IMR-90 (cell line): Measurements from ENCODE around the gene MYH9. TPM values are rescaled to one million over a fixed set of nuclear protein-coding genes. Genes with fewer than 3 reads are reported as not detected.

ENCODE experiments used
- ATAC-seq: fragments of 200-7000 bp; cut with Tn5 transposase; 2 replicates; pipeline ENCODE4 v1.9.1; 2020; ENCODE audit warnings: low read depth, mild to moderate bottlenecking, moderate library complexity
- BruUV-seq: library from RNA; stranded (reverse); fragments of 400-500 nt; replicated peaks from 2 replicates; lab custom pipeline; 2021; lab: Mats Ljungman, UMichigan
- CTCF ChIA-PET: fragments of 300-600 bp; formaldehyde crosslinking; extraction: SDS; loops from one replicate; lab custom pipeline; 2021; ENCODE audit warnings: antibody characterized with exemption; lab: Yijun Ruan, JAX
- POLR2A ChIA-PET: fragments of 300-600 bp; sonication (Branson Sonifier 250); formaldehyde crosslinking; loops from one replicate; lab custom pipeline; 2022; ENCODE audit warnings: antibody characterized with exemption; ENCODE audit not compliant: unreplicated experiment; lab: Charles Lee
- DNase-seq: peaks from one replicate; pipeline ENCODE4 v3.0.0; 2013
- H2AFZ ChIP-seq: replicated peaks from 2 replicates; pipeline ENCODE3; 2013; ENCODE audit warnings: low read length, mild to moderate bottlenecking; ENCODE audit not compliant: poor library complexity
- H2AK5ac ChIP-seq: 2 replicates; pipeline ENCODE4 v1.6.1; 2013; ENCODE audit warnings: low read depth, low read length, inconsistent platforms
- H2AK9ac ChIP-seq: replicated peaks from 2 replicates; pipeline ENCODE3; 2013; ENCODE audit warnings: mild to moderate bottlenecking, low read depth, low read length, moderate library complexity; ENCODE audit not compliant: poor library complexity
- H2BK120ac ChIP-seq: 2 replicates; pipeline ENCODE4 v1.6.1; 2013; ENCODE audit warnings: low read depth, low read length, inconsistent platforms
- H2BK15ac ChIP-seq: 3 replicates; pipeline ENCODE4 v1.6.1; 2013; ENCODE audit warnings: low read depth, low read length, inconsistent platforms
- H2BK20ac ChIP-seq: 2 replicates; pipeline ENCODE4 v1.6.1; 2013; ENCODE audit warnings: low read depth, mild to moderate bottlenecking, inconsistent platforms, low read length, moderate library complexity
- H2BK5ac ChIP-seq: 2 replicates; pipeline ENCODE4 v1.6.1; 2013; ENCODE audit warnings: mild to moderate bottlenecking, low read depth, low read length, inconsistent platforms; ENCODE audit not compliant: poor library complexity, severe bottlenecking
- H3K14ac ChIP-seq: replicated peaks from 2 replicates; pipeline ENCODE4 v1.6.1; 2013; ENCODE audit warnings: low read depth, low read length, inconsistent platforms
- H3K18ac ChIP-seq: 2 replicates; pipeline ENCODE4 v1.6.1; 2013; ENCODE audit warnings: low read depth, low read length, control low read depth
- H3K23ac ChIP-seq: 2 replicates; pipeline ENCODE4 v1.6.1; 2013; ENCODE audit warnings: low read depth, low read length, inconsistent platforms
- H3K27ac ChIP-seq: 2 replicates; pipeline ENCODE4 v1.5.1; 2013; ENCODE audit warnings: mild to moderate bottlenecking, control low read depth, low read length; ENCODE audit not compliant: insufficient read depth
- H3K27me3 ChIP-seq: 2 replicates; pipeline ENCODE4 v1.6.1; 2013; ENCODE audit warnings: low read length; ENCODE audit not compliant: control insufficient read depth, insufficient read depth
- H3K36me3 ChIP-seq: 2 replicates; pipeline ENCODE4 v1.6.1; 2013; ENCODE audit warnings: low read length, mixed read lengths; ENCODE audit not compliant: control insufficient read depth, insufficient read depth
- H3K4ac ChIP-seq: 2 replicates; pipeline ENCODE4 v1.6.1; 2013; ENCODE audit warnings: low read depth, low read length, inconsistent platforms
- H3K4me1 ChIP-seq: 2 replicates; pipeline ENCODE4 v1.6.1; 2013; ENCODE audit warnings: low read length, mixed read lengths; ENCODE audit not compliant: control insufficient read depth, insufficient read depth
- H3K4me2 ChIP-seq: 2 replicates; pipeline ENCODE4 v1.6.1; 2013; ENCODE audit warnings: low read depth, mild to moderate bottlenecking, control low read depth, low read length, moderate library complexity
- H3K4me3 ChIP-seq: 2 replicates; pipeline ENCODE4 v1.5.1; 2013; ENCODE audit warnings: low read depth, mild to moderate bottlenecking, control low read depth, low read length, moderate library complexity; ENCODE audit not compliant: insufficient read depth
- H3K56ac ChIP-seq: 2 replicates; pipeline ENCODE4 v1.6.1; 2013; ENCODE audit warnings: low read length, inconsistent platforms; ENCODE audit not compliant: insufficient read depth; ENCODE audit errors: extremely low read depth
- H3K79me1 ChIP-seq, 2 experiments: 2 replicates each; pipeline ENCODE4 v1.6.1; 2013; ENCODE audit warnings: low read length in 2 of 2, inconsistent platforms in 1 of 2, low read depth in 1 of 2
- H3K9ac ChIP-seq: 2 replicates; pipeline ENCODE4 v1.6.1; 2013; ENCODE audit warnings: low read depth, low read length, control low read depth
- H3K9me1 ChIP-seq: 2 replicates; pipeline ENCODE4 v1.6.1; 2013; ENCODE audit warnings: low read length, inconsistent platforms; ENCODE audit not compliant: insufficient read depth
- H3K9me3 ChIP-seq: 2 replicates; pipeline ENCODE4 v1.6.1; 2013; ENCODE audit warnings: low read length; ENCODE audit not compliant: control insufficient read depth, insufficient read depth
- H4K20me1 ChIP-seq: 2 replicates; pipeline ENCODE4 v1.6.1; 2013; ENCODE audit warnings: low read length, inconsistent platforms; ENCODE audit not compliant: insufficient read depth
- H4K5ac ChIP-seq: 2 replicates; pipeline ENCODE4 v1.6.1; 2013; ENCODE audit warnings: mild to moderate bottlenecking, low read depth, low read length, control low read depth
- H4K8ac ChIP-seq, 2 experiments: 2 replicates each; pipeline ENCODE4 v1.6.1; 2013; ENCODE audit warnings: low read depth in 2 of 2, low read length in 2 of 2, control low read depth in 1 of 2, inconsistent platforms in 1 of 2
- H4K91ac ChIP-seq: 2 replicates; pipeline ENCODE4 v1.6.1; 2013; ENCODE audit warnings: low read depth, low read length, inconsistent platforms; ENCODE audit not compliant: insufficient read depth
- BHLHE40 ChIP-seq: fragments of 150-350 bp; IDR thresholded peaks from 2 replicates; pipeline ENCODE4 v1.6.1; 2016; ENCODE audit warnings: mild to moderate bottlenecking, low read depth, low read length
- CEBPB ChIP-seq: IDR thresholded peaks from 2 replicates; pipeline ENCODE4 v1.6.1; 2012; ENCODE audit warnings: low read depth, low read length, improper control_type of control experiment
- CHD1 ChIP-seq: IDR thresholded peaks from 2 replicates; pipeline ENCODE4 v1.6.1; 2012; ENCODE audit warnings: low read depth, low read length, improper control_type of control experiment
- FOS ChIP-seq: fragments of 150-350 bp; IDR thresholded peaks from 2 replicates; pipeline ENCODE4 v1.6.1; 2016; ENCODE audit warnings: low read depth, low read length
- MAFK ChIP-seq: IDR thresholded peaks from 2 replicates; pipeline ENCODE4 v1.6.1; 2012; ENCODE audit warnings: low read depth, low read length, improper control_type of control experiment
- MAZ ChIP-seq: IDR thresholded peaks from 2 replicates; pipeline ENCODE4 v1.6.1; 2012; ENCODE audit warnings: low read depth, mild to moderate bottlenecking, low read length, improper control_type of control experiment, moderate library complexity, borderline replicate concordance
- MXI1 ChIP-seq: IDR thresholded peaks from 2 replicates; pipeline ENCODE4 v1.6.1; 2012; ENCODE audit warnings: low read depth, mild to moderate bottlenecking, low read length, moderate library complexity, borderline replicate concordance
- NFE2L2 ChIP-seq: fragments of 150-350 bp; IDR thresholded peaks from 2 replicates; pipeline ENCODE4 v1.6.1; 2016; ENCODE audit warnings: low read depth, mild to moderate bottlenecking, low read length
- POLR2A ChIP-seq: IDR thresholded peaks from 2 replicates; pipeline ENCODE4 v1.6.1; 2012; ENCODE audit warnings: mild to moderate bottlenecking, low read depth, low read length
- RAD21 ChIP-seq: IDR thresholded peaks from 2 replicates; pipeline ENCODE4 v1.6.1; 2012; ENCODE audit warnings: low read length, improper control_type of control experiment
- RCOR1 ChIP-seq: IDR thresholded peaks from 2 replicates; pipeline ENCODE4 v1.6.1; 2012; ENCODE audit warnings: mild to moderate bottlenecking, low read length, improper control_type of control experiment; ENCODE audit not compliant: insufficient replicate concordance
- RFX5 ChIP-seq: IDR thresholded peaks from 2 replicates; pipeline ENCODE4 v1.8.0; 2012; ENCODE audit warnings: low read depth, mild to moderate bottlenecking, low read length, moderate library complexity
- SMC3 ChIP-seq: fragments of 150-350 bp; IDR thresholded peaks from 2 replicates; pipeline ENCODE4 v1.6.1; 2016; ENCODE audit warnings: low read depth, mild to moderate bottlenecking, antibody characterized with exemption, low read length, moderate library complexity
- WGBS, 2 experiments: methylation state at CpG; one replicate each; pipeline versions ENCODE4 v1.1.5 to v1.1.7; 2013; ENCODE audit warnings: missing lambda C conversion rate in 2 of 2; ENCODE audit not compliant: insufficient read length in 1 of 2; ENCODE audit errors: extremely low coverage in 2 of 2; 5-methylcytosine and 5-hydroxymethylcytosine counted together
- dilution Hi-C: fragments of 300-500 bp; cut with HindIII; formaldehyde crosslinking; loops from one replicate; pipeline ENCODE4 v1.14.3; 2018; ENCODE audit warnings: low sequenced_read_pairs; ENCODE audit not compliant: unreplicated experiment
- in situ Hi-C: fragments of 300-500 bp; cut with MboI; formaldehyde crosslinking; loops from 3 replicates; pipeline ENCODE4 v1.14.3; 2019; ENCODE audit warnings: low sequenced_read_pairs, inconsistent platforms, mixed read lengths
- intact Hi-C: fragments of 100-400 bp; cut with micrococcal nuclease; formaldehyde crosslinking; loops from 2 replicates; pipeline ENCODE4 v1.10.0; 2022
- polyA plus RNA-seq, 3 experiments: library from polyadenylated mRNA; depleted of rRNA; stranded (reverse); fragments of >200 nt; gene quantifications; 2 replicates each; pipeline ENCODE4 v1.2.3, GENCODE V29; 2012; ENCODE audit warnings: low replicate concordance in 1 of 3
- total RNA-seq: library from RNA; depleted of rRNA; stranded (reverse); fragments of >200 nt; gene quantifications from 2 replicates; pipeline ENCODE4 v1.2.3, GENCODE V29; 2012
- TF ChIP-seq, protein P1 (sequence below): fragments of 150-350 bp; IDR thresholded peaks from 2 replicates; pipeline ENCODE4 v1.6.1; 2016; ENCODE audit warnings: low read depth, mild to moderate bottlenecking, low read length, moderate library complexity, borderline replicate concordance
- TF ChIP-seq, protein P2 (sequence below): conservative IDR thresholded peaks from 2 replicates; pipeline ENCODE4 v1.5.1; 2012; ENCODE audit warnings: mild to moderate bottlenecking, low read depth, low read length, improper control_type of control experiment
- TF ChIP-seq, protein P3 (sequence below): fragments of 150-350 bp; IDR thresholded peaks from 2 replicates; pipeline ENCODE4 v1.6.1; 2017; ENCODE audit warnings: mild to moderate bottlenecking, antibody characterized with exemption, low read length, low read depth

MYH9 gene
- total and polyA plus RNA-seq, 2 of the 4 experiments (the other 2 are of a cell fraction): 475 to 554 TPM

DNA sequence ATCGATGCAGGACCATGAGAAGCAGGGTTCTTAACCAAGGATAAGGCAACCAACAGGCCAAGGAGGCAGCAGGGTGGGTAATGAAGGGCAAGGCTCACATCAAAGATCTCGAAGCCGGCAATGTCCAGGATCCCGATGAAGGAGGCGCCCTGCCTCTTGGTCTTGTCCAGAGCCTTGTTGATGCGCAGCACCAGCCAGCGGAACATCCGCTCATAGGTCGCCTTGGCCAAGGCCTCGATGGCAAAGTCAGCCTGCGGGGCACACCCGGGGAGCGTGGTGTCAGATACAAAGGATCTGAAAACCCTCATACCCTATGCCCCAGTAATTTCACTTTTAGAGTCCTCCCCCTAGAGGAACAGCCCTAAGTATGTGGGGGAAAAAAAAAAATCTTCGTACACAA lies 71.3 kb downstream of the MYH9 start:
- 100% methylated on average over 1 of the region's 14 CpGs; no CpG with 5 or more reads in 1 of the 2 experiments for WGBS, 2 experiments
- in situ Hi-C loops: no loop called here
- Histone ChIP-seq H3K18ac (no peak overlapping the region), H4K5ac (peak overlapping the region; percentile 5; the same call in 1 of the 2 replicates), H4K20me1 (peaks cover 77% of the 10 kb centered on the region), H3K79me1 (peaks cover 59 to 89% of the 10 kb centered on the region in 2 experiments), H2BK15ac (no peak overlapping the region), H3K9ac (no peak overlapping the region), H2AK9ac (no peak overlapping the region), H2BK120ac (no peak overlapping the region), H3K27ac (peak overlapping the region; percentile 9; the same call in 1 of the 2 replicates), H3K56ac (no peak overlapping the region), H3K4me3 (no peak overlapping the region), H3K14ac (no peak overlapping the region), H4K91ac (no peak overlapping the region), H2AK5ac (no peak overlapping the region), H3K23ac (no peak overlapping the region), H2BK5ac (peak overlapping the region; percentile 31), H3K4me1 (no peaks in the 10 kb centered on the region), H3K9me1 (peaks cover 8% of the 10 kb centered on the region), H3K4ac (peak overlapping the region; percentile 32; the same call in 1 of the 2 replicates), H2BK20ac (no peak overlapping the region), H3K36me3 (peaks cover 91% of the 10 kb centered on the region), H2AFZ (peak overlapping the region; percentile 3), H3K9me3 (no peaks in the 10 kb centered on the region), H3K4me2 (no peak overlapping the region), H4K8ac (peak overlapping the region in 1 of 2 experiments; percentile 50; a peak in 1 of 4 replicates), H3K27me3 (no peaks in the 10 kb centered on the region)
- dilution Hi-C loops: no loop called here
- ATAC-seq (no peak), DNase-seq (no peak)
- intact Hi-C loops: no loop called here
- TF ChIP-seq FOS: no peak
- no peak for TF ChIP-seq CHD1
- TF ChIP-seq SMC3: no peak
- TF ChIP-seq RAD21: no peak
- TF ChIP-seq, protein P1, sequence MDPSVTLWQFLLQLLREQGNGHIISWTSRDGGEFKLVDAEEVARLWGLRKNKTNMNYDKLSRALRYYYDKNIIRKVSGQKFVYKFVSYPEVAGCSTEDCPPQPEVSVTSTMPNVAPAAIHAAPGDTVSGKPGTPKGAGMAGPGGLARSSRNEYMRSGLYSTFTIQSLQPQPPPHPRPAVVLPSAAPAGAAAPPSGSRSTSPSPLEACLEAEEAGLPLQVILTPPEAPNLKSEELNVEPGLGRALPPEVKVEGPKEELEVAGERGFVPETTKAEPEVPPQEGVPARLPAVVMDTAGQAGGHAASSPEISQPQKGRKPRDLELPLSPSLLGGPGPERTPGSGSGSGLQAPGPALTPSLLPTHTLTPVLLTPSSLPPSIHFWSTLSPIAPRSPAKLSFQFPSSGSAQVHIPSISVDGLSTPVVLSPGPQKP: no peak
- no peak for TF ChIP-seq RCOR1
- TF ChIP-seq NFE2L2: no peak
- no peak for TF ChIP-seq MAZ
- TF ChIP-seq CEBPB: no peak
- TF ChIP-seq, protein P2, sequence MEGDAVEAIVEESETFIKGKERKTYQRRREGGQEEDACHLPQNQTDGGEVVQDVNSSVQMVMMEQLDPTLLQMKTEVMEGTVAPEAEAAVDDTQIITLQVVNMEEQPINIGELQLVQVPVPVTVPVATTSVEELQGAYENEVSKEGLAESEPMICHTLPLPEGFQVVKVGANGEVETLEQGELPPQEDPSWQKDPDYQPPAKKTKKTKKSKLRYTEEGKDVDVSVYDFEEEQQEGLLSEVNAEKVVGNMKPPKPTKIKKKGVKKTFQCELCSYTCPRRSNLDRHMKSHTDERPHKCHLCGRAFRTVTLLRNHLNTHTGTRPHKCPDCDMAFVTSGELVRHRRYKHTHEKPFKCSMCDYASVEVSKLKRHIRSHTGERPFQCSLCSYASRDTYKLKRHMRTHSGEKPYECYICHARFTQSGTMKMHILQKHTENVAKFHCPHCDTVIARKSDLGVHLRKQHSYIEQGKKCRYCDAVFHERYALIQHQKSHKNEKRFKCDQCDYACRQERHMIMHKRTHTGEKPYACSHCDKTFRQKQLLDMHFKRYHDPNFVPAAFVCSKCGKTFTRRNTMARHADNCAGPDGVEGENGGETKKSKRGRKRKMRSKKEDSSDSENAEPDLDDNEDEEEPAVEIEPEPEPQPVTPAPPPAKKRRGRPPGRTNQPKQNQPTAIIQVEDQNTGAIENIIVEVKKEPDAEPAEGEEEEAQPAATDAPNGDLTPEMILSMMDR: no peak
- no peak for TF ChIP-seq MAFK
- TF ChIP-seq BHLHE40: no peak
- TF ChIP-seq POLR2A: no peak
- no peak for TF ChIP-seq RFX5
- no peak for TF ChIP-seq MXI1
- TF ChIP-seq, protein P3, sequence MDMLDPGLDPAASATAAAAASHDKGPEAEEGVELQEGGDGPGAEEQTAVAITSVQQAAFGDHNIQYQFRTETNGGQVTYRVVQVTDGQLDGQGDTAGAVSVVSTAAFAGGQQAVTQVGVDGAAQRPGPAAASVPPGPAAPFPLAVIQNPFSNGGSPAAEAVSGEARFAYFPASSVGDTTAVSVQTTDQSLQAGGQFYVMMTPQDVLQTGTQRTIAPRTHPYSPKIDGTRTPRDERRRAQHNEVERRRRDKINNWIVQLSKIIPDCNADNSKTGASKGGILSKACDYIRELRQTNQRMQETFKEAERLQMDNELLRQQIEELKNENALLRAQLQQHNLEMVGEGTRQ: no peak
- POLR2A ChIA-PET: interaction anchor here (0.6 kb wide), 2 partner anchors 67 to 212 kb away, joined by 3 to 4 read pairs; no protein-coding TSS in a partner anchor
- no TSS peak for BruUV-seq
- CTCF ChIA-PET: no interaction called here
